PC-3 (cell line): ENCODE data around the gene C1orf141. TPM values are rescaled to one million over a fixed set of nuclear protein-coding genes. Genes with fewer than 3 reads are reported as not detected.

Experiments used
- ATAC-seq: fragments of 200-7000 bp; cut with Tn5 transposase; 2 replicates; pipeline ENCODE4 v1.9.1; 2020; ENCODE audit warnings: mild to moderate bottlenecking, moderate library complexity
- BruUV-seq: library from RNA; stranded (reverse); fragments of 400-500 nt; replicated peaks from 2 replicates; lab custom pipeline; 2021; lab: Mats Ljungman, UMichigan
- CTCF ChIA-PET: fragments of 300-600 bp; sonication (Branson Sonifier 250); formaldehyde crosslinking; loops from one replicate; lab custom pipeline; 2022; ENCODE audit warnings: antibody characterized with exemption; lab: Charles Lee
- POLR2A ChIA-PET: fragments of 300-600 bp; sonication (Branson Sonifier 250); formaldehyde crosslinking; loops from one replicate; lab custom pipeline; 2022; ENCODE audit warnings: antibody characterized with exemption; ENCODE audit not compliant: unreplicated experiment; lab: Charles Lee
- DNase-seq: peaks from one replicate; pipeline ENCODE4 v3.0.0-alpha.2; 2015
- H2AFZ ChIP-seq: fragments of 300-600 bp; sonication (generic); 2 replicates; pipeline ENCODE4 v1.6.0; 2016; ENCODE audit warnings: antibody characterized with exemption, low read length
- H3F3A ChIP-seq: fragments of 300-600 bp; sonication (generic); one replicate; pipeline ENCODE4 v1.6.0; 2017; ENCODE audit warnings: antibody characterized with exemption, low read length, control low read depth, mild to moderate bottlenecking; ENCODE audit not compliant: unreplicated experiment
- H3K27ac ChIP-seq: fragments of 300-600 bp; sonication (generic); 2 replicates; pipeline ENCODE4 v1.5.1; 2016; ENCODE audit warnings: mild to moderate bottlenecking, low read length
- H3K27me3 ChIP-seq: fragments of 300-600 bp; sonication (generic); 2 replicates; pipeline ENCODE4 v1.6.1; 2016; ENCODE audit warnings: low read length, mixed read lengths
- H3K36me3 ChIP-seq: fragments of 300-600 bp; sonication (generic); 2 replicates; pipeline ENCODE4 v1.6.1; 2016; ENCODE audit warnings: low read depth, mixed run types, low read length, mixed read lengths
- H3K4me1 ChIP-seq: fragments of 300-600 bp; sonication (generic); 2 replicates; pipeline ENCODE4 v1.5.1; 2016; ENCODE audit warnings: low read length; ENCODE audit not compliant: insufficient read depth
- H3K4me2 ChIP-seq: fragments of 300-600 bp; sonication (generic); 2 replicates; pipeline ENCODE4 v1.6.0; 2016; ENCODE audit warnings: low read length
- H3K4me3 ChIP-seq: fragments of 300-600 bp; sonication (generic); 2 replicates; pipeline ENCODE4 v1.5.1; 2016; ENCODE audit warnings: mild to moderate bottlenecking, low read length, mixed read lengths
- H3K79me2 ChIP-seq: fragments of 300-600 bp; sonication (generic); 2 replicates; pipeline ENCODE4 v1.6.1; 2017; ENCODE audit warnings: low read length, mixed read lengths
- H3K9ac ChIP-seq: fragments of 300-600 bp; sonication (generic); 2 replicates; pipeline ENCODE4 v1.6.0; 2016; ENCODE audit warnings: mild to moderate bottlenecking, low read length
- H3K9me2 ChIP-seq: fragments of 300-600 bp; sonication (generic); replicated peaks from 2 replicates; pipeline ENCODE4 v1.6.1; 2016; ENCODE audit warnings: mixed run types, low read length, mixed read lengths
- H3K9me3 ChIP-seq: fragments of 300-600 bp; sonication (generic); 2 replicates; pipeline ENCODE4 v1.6.1; 2016; ENCODE audit warnings: low read length, mixed read lengths
- H4K20me1 ChIP-seq: fragments of 300-600 bp; sonication (generic); 2 replicates; pipeline ENCODE4 v1.6.1; 2016; ENCODE audit warnings: low read length, mixed read lengths
- CTCF ChIP-seq: fragments of 300-600 bp; sonication (generic); conservative IDR thresholded peaks from 2 replicates; pipeline ENCODE4 v1.5.1; 2017; ENCODE audit warnings: antibody characterized with exemption, low read depth, mild to moderate bottlenecking, low read length
- EZH2 ChIP-seq: fragments of 300-600 bp; sonication (generic); IDR thresholded peaks from one replicate; pipeline ENCODE4 v1.6.1; 2017; ENCODE audit warnings: antibody characterized with exemption, mild to moderate bottlenecking, low read length; ENCODE audit not compliant: unreplicated experiment
- EZH2phosphoT487 ChIP-seq: fragments of 300-600 bp; sonication (generic); IDR thresholded peaks from 2 replicates; pipeline ENCODE4 v1.6.1; 2018; ENCODE audit warnings: mild to moderate bottlenecking, antibody characterized with exemption, low read length, borderline replicate concordance
- intact Hi-C: fragments of 100-400 bp; cut with micrococcal nuclease; formaldehyde crosslinking; loops from 2 replicates; pipeline ENCODE4 v1.9.0; 2023
- total RNA-seq: library from RNA; depleted of rRNA; stranded (reverse); fragments of >200 nt; gene quantifications from 2 replicates; pipeline ENCODE4 v1.2.3, GENCODE V29; 2014

The C1orf141 gene
- total RNA-seq, 1 experiment from 2014 or later, result not detected

- H3K4me2 ChIP-seq, result no peak overlapping the region
- no peak overlapping the region for H3K27ac ChIP-seq
- H3K4me3 ChIP-seq, result no peak overlapping the region
- H3F3A ChIP-seq, result no peaks in the 10 kb centered on the region
- TF ChIP-seq CTCF (no peak), EZH2 (no peak), EZH2phosphoT487 (no peak)
- H3K9ac ChIP-seq, result no peak overlapping the region
- H3K27me3 ChIP-seq, result peaks cover 20% of the 10 kb centered on the region
- no peaks in the 10 kb centered on the region for H4K20me1 ChIP-seq
- CTCF ChIA-PET, result no interaction called here
- no peaks in the 10 kb centered on the region for H3K4me1 ChIP-seq
- POLR2A ChIA-PET, result no interaction called here
- intact Hi-C loops, result no loop called here
- no peak overlapping the region for H2AFZ ChIP-seq
- no peaks in the 10 kb centered on the region for H3K9me2 ChIP-seq
- BruUV-seq, result no TSS peak
- no peaks in the 10 kb centered on the region for H3K36me3 ChIP-seq
- no peaks in the 10 kb centered on the region for H3K79me2 ChIP-seq
- no peak for DNase-seq
- H3K9me3 ChIP-seq, result no peaks in the 10 kb centered on the region
- ATAC-seq, result no peak
Measured at GRCh38 chr1:67088440-67088839, 46.3 kb downstream of the C1orf141 start.

- Histone ChIP-seq H2AFZ (no peak overlapping the region), H3K79me2 (no peaks in the 10 kb centered on the region), H3K4me3 (no peak overlapping the region), H3K4me1 (no peaks in the 10 kb centered on the region), H3K27ac (no peak overlapping the region), H3K9me3 (no peaks in the 10 kb centered on the region), H3K36me3 (no peaks in the 10 kb centered on the region), H3K9ac (no peak overlapping the region), H3K4me2 (no peak overlapping the region), H4K20me1 (no peaks in the 10 kb centered on the region), H3K9me2 (no peaks in the 10 kb centered on the region), H3F3A (no peaks in the 10 kb centered on the region), H3K27me3 (no peaks in the 10 kb centered on the region)
- CTCF ChIA-PET, result no interaction called here
- POLR2A ChIA-PET, result no interaction called here
- BruUV-seq, result no TSS peak
- ATAC-seq (peak; percentile 20; the same call in 1 of the 2 replicates), DNase-seq (no peak)
- intact Hi-C loops, result no loop called here
- TF ChIP-seq CTCF (no peak), EZH2 (no peak), EZH2phosphoT487 (no peak)
Measured at GRCh38 chr1:67085326-67085725, 49.4 kb downstream of the C1orf141 start.

GRCh38 chr1:67084765-67085318 is 49.9 kb downstream of the C1orf141 start:
- Histone ChIP-seq H2AFZ (no peak overlapping the region), H4K20me1 (no peaks in the 10 kb centered on the region), H3K4me1 (no peaks in the 10 kb centered on the region), H3K4me2 (no peak overlapping the region), H3K27ac (no peak overlapping the region), H3F3A (no peaks in the 10 kb centered on the region), H3K4me3 (no peak overlapping the region), H3K9me2 (no peaks in the 10 kb centered on the region), H3K9ac (no peak overlapping the region), H3K36me3 (no peaks in the 10 kb centered on the region), H3K79me2 (no peaks in the 10 kb centered on the region), H3K9me3 (no peaks in the 10 kb centered on the region), H3K27me3 (no peaks in the 10 kb centered on the region)
- ChIA-PET CTCF (no interaction called here), POLR2A (no interaction called here)
- DNase-seq (no peak), ATAC-seq (no peak)
- no peak for TF ChIP-seq EZH2
- TF ChIP-seq CTCF, result no peak
- no peak for TF ChIP-seq EZH2phosphoT487
- intact Hi-C loops, result no loop called here
- BruUV-seq, result no TSS peak
